ENCODE measurements around the gene LAMA4.

Gene LAMA4

GRCh38 chr6:112288475-112288874 is 34.1 kb upstream of the LAMA4 start:
- no peaks in the 10 kb centered on the region for H3K9me2 ChIP-seq (replicated peaks; ENCODE audit: insufficient read depth, low read length)
- no peaks in the 10 kb centered on the region for H3K9me3 ChIP-seq (ENCODE audit: insufficient read depth, low read length)
- no peaks in the 10 kb centered on the region for H3K36me3 ChIP-seq (ENCODE audit: low read length)
- H3K4me2 ChIP-seq (ENCODE audit: low read depth, low read length, poor library complexity, severe bottlenecking), result no peak overlapping the region
- no peak overlapping the region for H3K4me3 ChIP-seq (ENCODE audit: insufficient read depth, low read length, poor library complexity, severe bottlenecking)
- no peak overlapping the region for H3K27ac ChIP-seq (ENCODE audit: low read depth, low read length)
- H3K9ac ChIP-seq (ENCODE audit: low read length), result no peak overlapping the region
- H3F3A ChIP-seq (ENCODE audit: insufficient read depth), result no peaks in the 10 kb centered on the region
- H2AFZ ChIP-seq (ENCODE audit: low read depth, low read length, severe bottlenecking), result no peak overlapping the region
- no peaks in the 10 kb centered on the region for H3K27me3 ChIP-seq (ENCODE audit: low read length)
- H3K79me2 ChIP-seq (ENCODE audit: insufficient read depth, low read length), result no peaks in the 10 kb centered on the region
- H4K20me1 ChIP-seq (ENCODE audit: low read depth, low read length), result no peaks in the 10 kb centered on the region
- TF ChIP-seq CTCF (IDR thresholded peaks at IDR 0.05; ENCODE audit: insufficient read depth, low read length, poor library complexity, severe bottlenecking), result no peak
- TF ChIP-seq EZH2phosphoT487 (conservative IDR thresholded peaks at IDR 0.05; ENCODE audit: low read length), result no peak

- H3K27me3 ChIP-seq (ENCODE audit: low read length), result no peaks in the 10 kb centered on the region
- no peak overlapping the region for H3K4me2 ChIP-seq (ENCODE audit: low read depth, low read length, poor library complexity, severe bottlenecking)
- H3K9me2 ChIP-seq (replicated peaks; ENCODE audit: insufficient read depth, low read length), result no peaks in the 10 kb centered on the region
Measured at GRCh38 chr6:112287577-112288225, 33.3 kb upstream of the LAMA4 start.

GRCh38 chr6:112286500-112287144 is 32.3 kb upstream of the LAMA4 start:
- Histone ChIP-seq H3K9me3 (ENCODE audit: insufficient read depth, low read length) (no peaks in the 10 kb centered on the region), H3K36me3 (ENCODE audit: low read length) (no peaks in the 10 kb centered on the region), H3K27me3 (ENCODE audit: low read length) (no peaks in the 10 kb centered on the region)

More at GRCh38 chr6:112287577-112288225, 33.3 kb upstream of the LAMA4 start:
- no peak overlapping the region for H3K4me3 ChIP-seq (ENCODE audit: insufficient read depth, low read length, poor library complexity, severe bottlenecking)
- H3K9ac ChIP-seq (ENCODE audit: low read length), result no peak overlapping the region
- TF ChIP-seq CTCF (IDR thresholded peaks at IDR 0.05; ENCODE audit: insufficient read depth, low read length, poor library complexity, severe bottlenecking), result no peak
- TF ChIP-seq EZH2phosphoT487 (conservative IDR thresholded peaks at IDR 0.05; ENCODE audit: low read length), result no peak
- H3F3A ChIP-seq (ENCODE audit: insufficient read depth), result no peaks in the 10 kb centered on the region
- no peaks in the 10 kb centered on the region for H3K9me3 ChIP-seq (ENCODE audit: insufficient read depth, low read length)
- H4K20me1 ChIP-seq (ENCODE audit: low read depth, low read length), result no peaks in the 10 kb centered on the region
- H2AFZ ChIP-seq (ENCODE audit: low read depth, low read length, severe bottlenecking), result no peak overlapping the region
- H3K36me3 ChIP-seq (ENCODE audit: low read length), result no peaks in the 10 kb centered on the region
- no peaks in the 10 kb centered on the region for H3K79me2 ChIP-seq (ENCODE audit: insufficient read depth, low read length)
- H3K27ac ChIP-seq (ENCODE audit: low read depth, low read length), result no peak overlapping the region

More at GRCh38 chr6:112286500-112287144, 32.3 kb upstream of the LAMA4 start:
- no peak overlapping the region for H3K4me3 ChIP-seq (ENCODE audit: insufficient read depth, low read length, poor library complexity, severe bottlenecking)
- no peaks in the 10 kb centered on the region for H3K9me2 ChIP-seq (replicated peaks; ENCODE audit: insufficient read depth, low read length)
- no peaks in the 10 kb centered on the region for H3K79me2 ChIP-seq (ENCODE audit: insufficient read depth, low read length)
- H3K9ac ChIP-seq (ENCODE audit: low read length), result no peak overlapping the region
- TF ChIP-seq EZH2phosphoT487 (conservative IDR thresholded peaks at IDR 0.05; ENCODE audit: low read length) (no peak), CTCF (IDR thresholded peaks at IDR 0.05; ENCODE audit: insufficient read depth, low read length, poor library complexity, severe bottlenecking) (no peak)
- no peak overlapping the region for H3K27ac ChIP-seq (ENCODE audit: low read depth, low read length)
- no peaks in the 10 kb centered on the region for H3F3A ChIP-seq (ENCODE audit: insufficient read depth)
- H4K20me1 ChIP-seq (ENCODE audit: low read depth, low read length), result no peaks in the 10 kb centered on the region
- H2AFZ ChIP-seq (ENCODE audit: low read depth, low read length, severe bottlenecking), result no peak overlapping the region
- no peak overlapping the region for H3K4me2 ChIP-seq (ENCODE audit: low read depth, low read length, poor library complexity, severe bottlenecking)
